NCI-H2196 (cell line): ENCODE data around the gene ENOX2.
"Not testable (repeated sequence)": the region's sequence is repeated elsewhere in the genome, so short reads cannot be mapped to it uniquely, and the experiment has no call there.

Source experiments
- DNase-seq: peaks from one replicate; lab custom pipeline; 2025; ENCODE audit not compliant: unreplicated experiment; lab: John Stamatoyannopoulos, UW

The ENOX2 gene, protein sequence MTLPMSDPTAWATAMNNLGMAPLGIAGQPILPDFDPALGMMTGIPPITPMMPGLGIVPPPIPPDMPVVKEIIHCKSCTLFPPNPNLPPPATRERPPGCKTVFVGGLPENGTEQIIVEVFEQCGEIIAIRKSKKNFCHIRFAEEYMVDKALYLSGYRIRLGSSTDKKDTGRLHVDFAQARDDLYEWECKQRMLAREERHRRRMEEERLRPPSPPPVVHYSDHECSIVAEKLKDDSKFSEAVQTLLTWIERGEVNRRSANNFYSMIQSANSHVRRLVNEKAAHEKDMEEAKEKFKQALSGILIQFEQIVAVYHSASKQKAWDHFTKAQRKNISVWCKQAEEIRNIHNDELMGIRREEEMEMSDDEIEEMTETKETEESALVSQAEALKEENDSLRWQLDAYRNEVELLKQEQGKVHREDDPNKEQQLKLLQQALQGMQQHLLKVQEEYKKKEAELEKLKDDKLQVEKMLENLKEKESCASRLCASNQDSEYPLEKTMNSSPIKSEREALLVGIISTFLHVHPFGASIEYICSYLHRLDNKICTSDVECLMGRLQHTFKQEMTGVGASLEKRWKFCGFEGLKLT

GRCh38 chrX:130902783-130903613, at the start of gene ENOX2:
Gene ENOX2 (minus strand): TSS chrX:130903209. CDS start chrX:130703216, 199,993 bp downstream.
- peak; percentile 87 for DNase-seq

GRCh38 chrX:130952266-130953043, 49.4 kb upstream of the ENOX2 start:
- no peak for DNase-seq

DNA sequence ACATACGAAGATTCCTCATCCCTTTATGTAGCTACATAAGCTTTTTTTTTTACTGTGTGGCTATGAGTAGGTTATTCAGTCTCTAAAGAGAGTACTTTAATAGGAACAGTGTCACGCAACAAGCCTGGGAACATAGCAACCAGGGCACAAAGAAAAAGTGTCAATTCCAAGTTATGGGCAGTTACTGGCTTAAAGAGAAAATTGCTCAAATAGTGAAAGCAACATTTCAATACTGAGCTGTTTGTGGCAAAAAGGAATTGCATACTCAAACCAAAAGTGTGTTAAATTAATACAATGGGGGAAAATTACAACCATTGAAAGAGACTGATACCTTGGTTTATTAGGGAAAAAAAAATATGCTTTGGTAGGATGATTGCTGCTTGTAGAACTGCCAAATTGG, 41.2 kb upstream of the ENOX2 start:
- DNase-seq = no peak

DNA sequence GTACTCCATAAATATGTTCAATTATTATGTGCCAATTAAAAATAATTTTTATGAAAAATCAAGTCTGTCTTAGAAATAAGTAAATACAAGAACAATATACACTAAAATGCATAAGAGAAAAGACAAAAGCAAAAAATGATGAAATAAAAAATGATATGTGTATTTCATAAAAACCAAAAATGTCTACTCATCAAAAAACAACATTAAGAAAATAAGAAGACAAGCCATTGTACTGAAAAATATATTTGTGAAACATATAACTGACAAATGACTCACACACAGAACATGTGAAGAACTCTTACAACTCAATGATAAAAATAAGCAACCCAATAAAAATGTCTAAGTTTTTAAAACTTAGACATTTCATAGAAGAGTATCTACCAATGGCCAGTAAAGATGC, 34.1 kb upstream of the ENOX2 start:
- DNase-seq = no peak

DNA sequence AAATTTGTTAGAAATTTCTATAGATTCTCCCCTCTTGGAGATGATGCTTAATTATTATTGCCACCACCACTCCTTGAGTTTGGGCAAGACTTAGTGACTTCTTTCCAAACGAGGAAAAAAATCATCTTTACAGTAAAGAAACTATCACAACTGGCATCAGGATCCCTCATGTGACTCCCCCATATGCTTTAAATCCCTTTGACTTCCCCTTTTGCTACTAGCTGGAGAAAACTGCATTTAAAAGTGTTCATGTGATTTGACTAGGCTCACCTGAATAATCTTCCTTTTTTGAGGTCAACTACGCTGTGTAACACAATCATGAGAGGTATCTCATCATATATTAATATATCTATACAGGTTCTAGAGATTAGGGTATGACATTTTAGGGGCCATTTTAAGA, 30.3 kb upstream of the ENOX2 start:
- DNase-seq = no peak

DNA sequence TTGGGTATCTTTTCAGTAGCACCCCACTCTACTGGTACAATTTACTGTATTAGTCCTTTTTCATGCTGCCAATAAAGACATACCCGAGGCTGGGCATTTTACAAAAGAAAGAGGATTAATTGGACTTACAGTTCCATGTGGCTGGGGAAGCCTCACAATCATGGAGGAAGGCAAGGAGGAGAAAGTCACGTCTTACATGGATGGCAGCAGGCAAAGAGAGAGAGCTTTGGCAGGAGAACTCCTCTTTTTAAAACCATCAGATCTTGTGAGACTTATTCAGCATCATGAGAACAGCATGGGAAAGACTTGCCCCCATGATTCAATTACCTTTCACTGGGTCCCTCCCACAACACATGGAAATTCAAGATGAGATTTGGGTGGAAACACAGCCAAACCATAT, 17.4 kb upstream of the ENOX2 start:
- DNase-seq = not testable (repeated sequence)

DNA sequence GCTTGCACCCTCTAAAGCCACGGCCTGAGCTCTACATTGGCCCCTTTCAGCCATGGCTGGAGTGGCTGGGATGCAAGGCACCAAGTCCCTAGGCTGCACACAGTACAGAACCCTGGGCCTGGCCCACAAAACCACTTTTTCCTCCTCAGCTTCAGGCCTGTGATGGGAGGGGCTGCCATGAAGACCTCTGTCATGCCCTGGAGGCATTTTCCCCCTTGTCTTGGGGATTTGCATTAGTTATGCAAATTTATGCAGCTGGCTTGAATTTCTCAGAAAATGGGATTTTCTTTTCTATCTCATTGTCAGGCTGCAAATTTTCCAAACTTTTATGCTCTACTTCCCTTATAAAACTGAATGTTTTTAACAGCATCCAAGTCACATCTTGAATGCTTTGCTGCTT, 16.7 kb upstream of the ENOX2 start:
- not testable (repeated sequence) for DNase-seq

DNA sequence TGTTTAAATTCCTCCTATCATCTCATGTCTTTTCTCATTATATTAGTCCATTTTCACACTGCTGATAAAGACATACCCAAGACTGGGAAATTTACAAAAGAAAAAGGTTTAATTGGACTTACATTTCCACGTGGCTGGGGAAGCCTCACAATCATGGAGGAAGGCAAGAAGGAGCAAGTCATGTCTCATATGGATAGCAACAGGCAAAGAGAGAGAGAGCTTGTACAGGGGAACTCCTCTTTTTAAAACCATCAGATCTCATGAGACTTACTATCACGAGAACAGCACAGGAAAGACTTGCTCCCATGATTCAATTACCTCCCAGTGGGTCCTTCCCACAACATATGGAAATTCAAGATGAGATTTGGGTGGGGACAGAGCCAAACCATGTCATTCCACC, 15.5 kb upstream of the ENOX2 start:
- DNase-seq = not testable (repeated sequence)

DNA sequence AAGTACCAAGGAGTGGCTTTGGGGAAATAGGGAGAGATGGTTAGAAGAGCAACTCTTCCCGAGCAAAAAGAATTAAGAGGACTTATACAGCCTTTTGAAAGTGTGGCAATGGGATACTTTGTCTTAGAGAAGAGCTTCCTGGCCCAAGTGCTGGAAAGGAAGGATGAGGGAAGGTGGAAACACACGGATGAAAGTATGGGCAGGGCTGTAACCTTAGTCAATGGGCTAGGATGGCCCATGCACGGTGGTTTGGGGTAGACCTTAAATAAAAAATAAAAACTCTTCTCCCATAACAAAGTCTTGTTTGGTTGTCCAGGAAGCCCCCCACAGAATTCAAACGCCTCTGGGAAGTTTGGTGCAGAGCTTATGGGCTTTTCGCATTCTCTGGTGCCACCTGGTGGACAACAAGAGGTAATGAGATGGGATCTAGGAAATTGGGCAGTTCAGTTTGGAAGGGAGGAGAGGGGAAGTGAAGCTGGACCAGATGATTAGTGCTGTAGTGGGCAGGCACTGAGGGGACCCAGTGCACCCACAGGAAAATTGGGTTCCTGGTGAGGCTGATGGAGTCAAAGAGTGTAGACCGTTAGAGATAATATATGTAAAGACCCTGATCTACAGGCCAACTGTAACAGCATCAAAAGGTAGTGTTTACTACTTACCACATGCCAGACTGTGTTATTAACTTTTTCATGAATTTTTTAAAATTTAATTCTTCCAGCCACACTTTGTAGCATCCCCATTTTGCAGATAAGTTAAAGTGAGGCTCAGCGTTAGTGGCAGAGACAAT, 13.8 kb upstream of the ENOX2 start:
- DNase-seq = peak; percentile 9

- no peak for DNase-seq
Observed at GRCh38 chrX:130915302-130915701, 12.3 kb upstream of the ENOX2 start.

DNA sequence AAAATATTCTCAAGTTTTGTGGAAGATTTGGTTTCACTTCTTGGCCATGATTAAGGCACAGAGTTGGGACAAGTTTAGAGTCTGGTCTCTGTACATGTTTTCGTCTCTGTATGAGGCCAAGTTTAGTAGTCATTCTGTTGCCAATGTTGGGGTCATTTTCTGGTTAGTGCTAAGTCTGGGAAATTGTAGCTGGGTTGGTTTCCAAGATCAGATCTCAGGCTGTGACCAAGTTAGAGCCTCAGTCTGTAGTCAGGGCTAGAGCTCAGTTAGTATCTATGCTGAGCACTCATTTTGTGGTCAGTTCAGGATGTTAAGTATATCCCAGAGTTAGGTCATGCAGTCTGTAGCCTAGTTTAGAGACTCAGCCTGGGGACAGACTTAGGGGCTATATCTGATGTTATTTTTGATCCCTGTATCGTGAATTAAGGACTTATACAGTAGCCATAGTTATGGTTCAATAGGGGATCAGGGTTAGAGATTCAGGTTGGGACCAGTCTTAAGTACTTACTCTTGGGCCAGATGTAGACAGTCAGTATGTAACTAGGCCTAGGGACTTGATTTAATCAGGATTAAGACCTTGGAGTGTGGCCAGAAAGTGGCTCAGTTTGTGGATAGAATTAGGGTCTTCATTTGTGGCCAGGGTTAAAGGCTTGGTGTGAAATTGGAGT, 6.6 kb upstream of the ENOX2 start:
- no peak for DNase-seq

GRCh38 chrX:130906776-130907175, 3.8 kb upstream of the ENOX2 start:
- no peak for DNase-seq

- no peak for DNase-seq
Observed at GRCh38 chrX:130902446-130902782, 595 bp downstream of the ENOX2 start.

DNA sequence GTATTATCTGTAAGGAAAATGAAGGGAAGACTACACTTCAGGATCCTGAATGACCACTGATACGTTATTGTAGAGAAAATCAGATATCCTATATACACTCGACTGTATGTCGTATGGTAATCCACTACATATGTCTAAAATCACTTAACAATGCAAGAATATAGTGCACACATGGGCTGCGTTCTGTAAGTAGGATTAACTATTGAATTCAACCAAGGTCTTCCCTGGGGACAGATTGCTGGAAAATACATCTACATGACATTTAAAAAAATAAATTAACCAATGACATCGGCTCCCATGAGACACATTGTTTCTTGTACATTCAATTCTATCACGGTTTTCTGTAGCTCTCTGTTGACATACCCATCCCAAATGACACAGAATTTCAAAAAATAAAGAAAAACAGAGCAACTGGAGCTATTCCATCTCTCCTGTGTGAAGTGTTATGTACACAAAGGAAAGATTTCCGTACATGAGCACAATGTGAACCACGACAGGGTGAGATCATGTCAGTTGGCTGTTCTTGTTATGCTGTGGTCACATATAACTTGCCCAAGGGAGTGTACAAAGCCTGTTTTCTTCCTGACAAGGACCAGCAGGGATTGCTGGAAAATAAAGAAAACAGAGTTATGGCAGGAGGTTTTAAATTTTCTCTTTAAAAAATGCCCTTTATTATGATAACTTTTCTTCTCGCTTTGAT, 6.1 kb downstream of the ENOX2 start:
- no peak for DNase-seq

GRCh38 chrX:130896026-130896425, 7.0 kb downstream of the ENOX2 start:
- DNase-seq = no peak

DNA sequence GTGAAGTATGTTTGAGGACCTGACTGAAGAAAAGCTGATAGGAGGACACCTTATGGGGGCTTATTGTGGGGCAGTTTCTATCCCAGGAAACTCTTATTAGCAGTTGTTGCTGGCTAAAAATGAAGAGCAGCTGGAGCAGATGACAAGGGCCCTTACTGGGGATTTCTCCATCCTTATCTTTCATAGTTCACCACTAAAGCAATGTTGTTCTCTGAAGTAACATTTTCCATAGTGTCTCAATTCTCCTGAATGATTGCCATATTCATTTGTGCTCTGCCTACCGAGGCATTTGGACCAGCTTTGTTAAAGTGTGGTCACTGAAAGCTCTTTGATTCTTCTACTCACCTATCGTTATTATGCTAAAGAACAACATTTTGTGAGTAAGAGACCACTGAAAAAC, 7.7 kb downstream of the ENOX2 start:
- DNase-seq = no peak

DNA sequence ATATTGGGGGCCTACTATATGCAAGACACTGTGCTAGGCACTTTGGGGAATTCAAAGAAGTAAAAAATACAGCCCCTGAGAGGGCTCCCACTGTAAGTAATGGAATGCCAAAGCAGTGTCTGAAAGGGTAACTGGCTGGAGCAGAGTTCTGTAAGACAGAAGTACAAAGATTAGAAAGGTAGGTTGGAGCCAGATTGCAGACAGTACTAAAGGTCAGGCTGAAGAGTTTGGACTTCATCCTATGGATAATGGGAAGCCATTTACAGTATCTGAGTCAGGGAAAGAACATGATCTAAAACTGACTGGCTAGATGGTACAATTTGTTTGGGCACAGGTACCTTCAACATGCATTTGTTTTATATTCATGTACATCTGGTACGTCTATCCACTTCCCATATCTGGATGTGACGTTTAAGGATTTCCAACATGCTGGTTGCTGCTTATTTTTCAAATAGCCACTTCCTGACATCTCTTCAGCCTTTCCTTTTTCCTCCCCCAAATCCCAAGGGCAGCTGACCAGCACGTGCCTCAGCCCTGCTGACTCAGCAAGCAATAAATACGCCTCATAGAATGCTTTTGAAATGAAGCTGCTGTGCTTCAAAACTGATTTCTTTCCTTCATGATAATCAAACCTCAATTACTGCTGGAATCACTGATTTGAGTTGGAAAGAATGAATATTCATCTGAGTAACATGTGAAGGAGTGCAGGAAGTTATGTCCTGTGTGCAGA, 9.5 kb downstream of the ENOX2 start:
- no peak for DNase-seq

DNA sequence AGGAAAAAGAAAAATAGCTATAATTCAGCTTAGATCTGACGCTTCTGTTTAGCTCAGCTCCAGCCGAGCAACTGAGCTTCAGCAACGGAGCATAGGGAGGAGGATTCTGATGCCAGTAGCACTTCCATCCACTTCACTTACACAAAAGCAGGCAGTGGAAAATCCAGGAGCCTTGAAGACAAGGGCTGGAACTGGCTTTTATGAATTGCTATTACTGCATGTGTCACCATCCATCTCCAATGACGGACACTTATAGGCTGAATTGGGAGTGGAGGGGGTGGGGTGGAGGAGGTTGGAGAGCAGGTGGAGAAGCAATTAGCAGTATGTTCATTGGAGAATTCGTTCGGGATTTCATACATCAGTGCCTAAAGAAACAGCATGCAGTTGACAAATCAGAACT, 15.6 kb downstream of the ENOX2 start:
- DNase-seq = no peak

DNA sequence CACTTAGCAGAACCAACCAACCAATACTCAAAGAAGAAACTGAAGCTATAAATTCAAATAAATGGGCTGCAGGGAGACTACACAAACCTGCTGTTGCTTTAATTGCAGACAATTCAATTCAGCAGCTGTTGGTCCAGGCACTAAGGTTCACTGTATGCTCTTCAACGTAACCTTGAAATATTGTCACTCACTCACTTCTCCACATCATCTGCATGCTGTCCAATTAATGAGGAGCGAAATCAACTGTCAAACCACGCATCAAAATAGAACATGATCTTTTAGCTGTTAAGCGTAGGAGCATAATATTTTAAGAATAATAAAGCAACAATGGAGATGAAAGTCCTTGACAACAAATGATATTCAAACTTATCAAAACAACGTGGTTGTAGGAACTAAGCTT, 17.0 kb downstream of the ENOX2 start:
- DNase-seq = no peak
